ENCODE data around the gene PLXNC1.

DNA sequence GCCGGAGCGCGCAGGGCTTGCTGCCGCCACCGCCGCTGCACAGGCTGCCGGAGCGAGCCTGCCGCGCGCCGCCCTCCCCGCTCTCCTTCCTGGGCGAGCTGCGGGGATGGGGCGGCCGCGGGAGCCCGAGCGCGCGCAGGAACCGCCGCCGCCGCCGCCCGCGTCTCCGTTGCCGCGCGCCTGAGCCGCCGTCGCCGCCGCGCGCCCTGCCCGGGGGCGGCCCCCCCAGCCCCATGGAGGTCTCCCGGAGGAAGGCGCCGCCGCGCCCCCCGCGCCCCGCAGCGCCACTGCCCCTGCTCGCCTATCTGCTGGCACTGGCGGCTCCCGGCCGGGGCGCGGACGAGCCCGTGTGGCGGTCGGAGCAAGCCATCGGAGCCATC lies 352 bp downstream of the PLXNC1 start:
- TF ChIP-seq, protein P1, sequence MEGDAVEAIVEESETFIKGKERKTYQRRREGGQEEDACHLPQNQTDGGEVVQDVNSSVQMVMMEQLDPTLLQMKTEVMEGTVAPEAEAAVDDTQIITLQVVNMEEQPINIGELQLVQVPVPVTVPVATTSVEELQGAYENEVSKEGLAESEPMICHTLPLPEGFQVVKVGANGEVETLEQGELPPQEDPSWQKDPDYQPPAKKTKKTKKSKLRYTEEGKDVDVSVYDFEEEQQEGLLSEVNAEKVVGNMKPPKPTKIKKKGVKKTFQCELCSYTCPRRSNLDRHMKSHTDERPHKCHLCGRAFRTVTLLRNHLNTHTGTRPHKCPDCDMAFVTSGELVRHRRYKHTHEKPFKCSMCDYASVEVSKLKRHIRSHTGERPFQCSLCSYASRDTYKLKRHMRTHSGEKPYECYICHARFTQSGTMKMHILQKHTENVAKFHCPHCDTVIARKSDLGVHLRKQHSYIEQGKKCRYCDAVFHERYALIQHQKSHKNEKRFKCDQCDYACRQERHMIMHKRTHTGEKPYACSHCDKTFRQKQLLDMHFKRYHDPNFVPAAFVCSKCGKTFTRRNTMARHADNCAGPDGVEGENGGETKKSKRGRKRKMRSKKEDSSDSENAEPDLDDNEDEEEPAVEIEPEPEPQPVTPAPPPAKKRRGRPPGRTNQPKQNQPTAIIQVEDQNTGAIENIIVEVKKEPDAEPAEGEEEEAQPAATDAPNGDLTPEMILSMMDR (IDR thresholded peaks at IDR 0.05) = no peak
- TF ChIP-seq POLR2A (IDR thresholded peaks at IDR 0.05) = no peak
- no peak for TF ChIP-seq EP300 (IDR thresholded peaks at IDR 0.05)
